H1 (cell line): ENCODE measurements around the gene STH. TPM values are rescaled to one million over a fixed set of nuclear protein-coding genes. Genes with fewer than 3 reads are reported as not detected.
A peak's percentile ranks its signal among the peaks of the same experiment; 100 is the strongest.

ENCODE experiments used
- CBX5 ChIP-seq: fragments of 300-800, 300-1000 bp; sonication (generic); IDR thresholded peaks from 2 replicates; pipeline ENCODE4 v1.7.1; 2016; ENCODE audit warnings: antibody characterized with exemption, low read length, low read depth
- CEBPB ChIP-seq: IDR thresholded peaks from 2 replicates; pipeline ENCODE4 v1.6.1; 2012; ENCODE audit warnings: low read depth, low read length
- CHD7 ChIP-seq: fragments of 300-600 bp; sonication (generic); IDR thresholded peaks from 2 replicates; pipeline ENCODE4 v1.7.1; 2012; ENCODE audit warnings: low read length, moderate library complexity, mild to moderate bottlenecking, inconsistent platforms; ENCODE audit not compliant: insufficient replicate concordance
- polyA plus RNA-seq, 7 experiments: library from polyadenylated mRNA; depleted of rRNA in 3 of 7; stranded (reverse) in 5 of 7; unstranded in 2 of 7; fragments of >200 nt in 5 of 7; fragments of 200-250 nt in 2 of 7; gene quantifications; 1 replicate in 5 of 7; 2 replicates in 1 of 7; 4 replicates in 1 of 7; pipeline versions ENCODE4 v1.2.1 to v1.2.3, GENCODE V29; 2011 to 2013; ENCODE audit warnings: missing spikeins in 2 of 7, mixed read lengths in 2 of 7
- total RNA-seq: library from RNA; stranded (reverse); fragmentation: NEBNext Ultra II Directional; extraction: Animal tissue kit (Norgen Biotek cat#: 25700); gene quantifications from 2 replicates; pipeline ENCODE4 v1.2.1, GENCODE V29; 2021

The STH gene
- total and polyA plus RNA-seq, 2 of the 8 experiments (the other 6 are each of a cell fraction or from before 2014, with no cell fraction given) = not detected

- peak; percentile 51 for TF ChIP-seq CHD7
- no peak for TF ChIP-seq CBX5
- TF ChIP-seq CEBPB = 0 out of 2 replicates have a peak, but pooled peaks have one; percentile 48
Observed at GRCh38 chr17:46044286-46044928, 45.4 kb downstream of the STH start (continued).
